Neural progenitor cell (in vitro differentiated cells): ENCODE measurements around the gene ARHGAP30. TPM values are rescaled to one million over a fixed set of nuclear protein-coding genes. Genes with fewer than 3 reads are reported as not detected.

Experiments used
- DNase-seq: peaks from one replicate; pipeline ENCODE4 v3.0.0-alpha.2; 2016; ENCODE audit warnings: low spot score
- H2AFZ ChIP-seq: fragments of 200-600 bp; sonication (generic); replicated peaks from 2 replicates; pipeline ENCODE4 v1.6.1; 2016; ENCODE audit warnings: antibody characterized with exemption
- H3F3A ChIP-seq: fragments of 200-600 bp; sonication (generic); 2 replicates; pipeline ENCODE4 v1.6.1; 2016; ENCODE audit warnings: antibody characterized with exemption, low read depth
- H3K27ac ChIP-seq: fragments of 200-600 bp; sonication (generic); 2 replicates; pipeline ENCODE4 v1.5.1; 2016; ENCODE audit warnings: mild to moderate bottlenecking
- H3K27me3 ChIP-seq: fragments of 200-600 bp; sonication (generic); 2 replicates; pipeline ENCODE4 v1.6.1; 2016; ENCODE audit warnings: mild to moderate bottlenecking, moderate library complexity
- H3K36me3 ChIP-seq: fragments of 200-600 bp; sonication (generic); 2 replicates; pipeline ENCODE4 v1.5.1; 2016
- H3K4me1 ChIP-seq: fragments of 200-600 bp; sonication (generic); 2 replicates; pipeline ENCODE4 v1.6.1; 2016; ENCODE audit warnings: mixed run types
- H3K4me2 ChIP-seq: fragments of 200-600 bp; sonication (generic); 2 replicates; pipeline ENCODE4 v1.6.1; 2016
- H3K4me3 ChIP-seq: fragments of 200-600 bp; sonication (generic); 2 replicates; pipeline ENCODE4 v1.5.1; 2016
- H3K79me2 ChIP-seq: fragments of 200-600 bp; sonication (generic); 2 replicates; pipeline ENCODE4 v1.6.1; 2016; ENCODE audit warnings: low read depth
- H3K9ac ChIP-seq: fragments of 200-600 bp; sonication (generic); 2 replicates; pipeline ENCODE4 v1.6.1; 2016
- H3K9me3 ChIP-seq: fragments of 200-600 bp; sonication (generic); 2 replicates; pipeline ENCODE4 v1.5.1; 2016; ENCODE audit warnings: low read depth
- H4K20me1 ChIP-seq: fragments of 200-600 bp; sonication (generic); 2 replicates; pipeline ENCODE4 v1.6.1; 2016; ENCODE audit warnings: low read depth
- H3K27ac Mint-ChIP-seq: 3 replicates; pipeline ENCODE4 v1.8.0; 2021; ENCODE audit warnings: mixed read lengths
- H3K27me3 Mint-ChIP-seq: 2 replicates; pipeline ENCODE4 v1.8.0; 2022; ENCODE audit warnings: low read depth, mild to moderate bottlenecking, inconsistent platforms, moderate library complexity, mixed read lengths; ENCODE audit not compliant: insufficient read depth
- H3K36me3 Mint-ChIP-seq: 3 replicates; pipeline ENCODE4 v1.8.0; 2021; ENCODE audit warnings: mixed read lengths
- H3K4me1 Mint-ChIP-seq: 3 replicates; pipeline ENCODE4 v1.8.0; 2021; ENCODE audit warnings: mixed read lengths
- H3K4me3 Mint-ChIP-seq: 3 replicates; pipeline ENCODE4 v1.8.0; 2021; ENCODE audit warnings: mild to moderate bottlenecking, moderate library complexity, mixed read lengths
- H3K9me3 Mint-ChIP-seq: 3 replicates; pipeline ENCODE4 v1.8.0; 2020; ENCODE audit warnings: mixed read lengths
- EZH2 ChIP-seq: fragments of 200-600 bp; sonication (generic); IDR thresholded peaks from 2 replicates; pipeline ENCODE4 v1.6.1; 2017; ENCODE audit warnings: antibody characterized with exemption, mild to moderate bottlenecking, moderate library complexity
- EZH2phosphoT487 ChIP-seq: fragments of 200-600 bp; sonication (generic); IDR thresholded peaks from 2 replicates; pipeline ENCODE4 v1.6.1; 2017; ENCODE audit warnings: antibody characterized with exemption
- total RNA-seq: library from RNA; depleted of rRNA; stranded (reverse); fragments of >200 nt; gene quantifications from 2 replicates; pipeline ENCODE4 v1.2.3, GENCODE V29; 2015; ENCODE audit warnings: low replicate concordance
- TF ChIP-seq, protein P1 (sequence below): fragments of 200-600 bp; sonication (generic); IDR thresholded peaks from 2 replicates; pipeline ENCODE4 v1.5.1; 2017; ENCODE audit warnings: antibody characterized with exemption, mild to moderate bottlenecking

ARHGAP30 gene
- total RNA-seq, 1 donor from 2014 or later = not detected

DNA sequence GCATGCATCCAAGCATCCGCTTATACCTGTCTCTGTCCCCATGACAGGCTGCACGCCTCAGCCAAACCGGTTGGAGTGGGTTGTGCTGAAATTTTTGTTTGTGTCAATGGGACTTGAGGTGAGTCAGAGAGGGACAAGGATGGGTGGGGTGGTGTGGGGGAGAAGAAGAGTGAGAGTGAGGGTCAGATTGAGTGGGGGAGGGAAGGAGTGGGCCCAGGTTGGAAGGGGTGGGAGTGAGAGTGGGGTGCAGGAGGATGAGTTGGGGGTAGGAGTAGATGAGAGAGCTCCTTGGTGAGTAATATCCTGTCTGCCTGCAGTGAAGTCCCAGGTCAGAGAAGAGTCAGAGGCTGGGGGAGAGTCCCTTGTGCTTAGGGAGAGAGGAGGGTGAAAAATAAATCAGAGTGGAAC lies 22.9 kb upstream of the ARHGAP30 start:
- Histone ChIP-seq H3K27ac (no peak overlapping the region), H3K36me3 (no peaks in the 10 kb centered on the region), H3K9ac (no peak overlapping the region), H3K9me3 (no peaks in the 10 kb centered on the region), H3K4me2 (no peak overlapping the region), H3K4me3 (no peak overlapping the region), H3K79me2 (no peaks in the 10 kb centered on the region), H3K27me3 (no peaks in the 10 kb centered on the region), H3K4me1 (no peaks in the 10 kb centered on the region), H4K20me1 (no peaks in the 10 kb centered on the region), H3F3A (no peaks in the 10 kb centered on the region), H2AFZ (no peak overlapping the region)
- no peak overlapping the region for H3K4me3 Mint-ChIP-seq
- no peaks in the 10 kb centered on the region for H3K36me3 Mint-ChIP-seq
- no peak for TF ChIP-seq EZH2phosphoT487
- no peak for TF ChIP-seq EZH2
- TF ChIP-seq, protein P1, sequence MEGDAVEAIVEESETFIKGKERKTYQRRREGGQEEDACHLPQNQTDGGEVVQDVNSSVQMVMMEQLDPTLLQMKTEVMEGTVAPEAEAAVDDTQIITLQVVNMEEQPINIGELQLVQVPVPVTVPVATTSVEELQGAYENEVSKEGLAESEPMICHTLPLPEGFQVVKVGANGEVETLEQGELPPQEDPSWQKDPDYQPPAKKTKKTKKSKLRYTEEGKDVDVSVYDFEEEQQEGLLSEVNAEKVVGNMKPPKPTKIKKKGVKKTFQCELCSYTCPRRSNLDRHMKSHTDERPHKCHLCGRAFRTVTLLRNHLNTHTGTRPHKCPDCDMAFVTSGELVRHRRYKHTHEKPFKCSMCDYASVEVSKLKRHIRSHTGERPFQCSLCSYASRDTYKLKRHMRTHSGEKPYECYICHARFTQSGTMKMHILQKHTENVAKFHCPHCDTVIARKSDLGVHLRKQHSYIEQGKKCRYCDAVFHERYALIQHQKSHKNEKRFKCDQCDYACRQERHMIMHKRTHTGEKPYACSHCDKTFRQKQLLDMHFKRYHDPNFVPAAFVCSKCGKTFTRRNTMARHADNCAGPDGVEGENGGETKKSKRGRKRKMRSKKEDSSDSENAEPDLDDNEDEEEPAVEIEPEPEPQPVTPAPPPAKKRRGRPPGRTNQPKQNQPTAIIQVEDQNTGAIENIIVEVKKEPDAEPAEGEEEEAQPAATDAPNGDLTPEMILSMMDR = no peak
- DNase-seq = no peak
- H3K4me1 Mint-ChIP-seq = peaks cover 6% of the 10 kb centered on the region
- H3K27me3 Mint-ChIP-seq = peaks cover 9% of the 10 kb centered on the region
- no peak overlapping the region for H3K27ac Mint-ChIP-seq
- H3K9me3 Mint-ChIP-seq = no peaks in the 10 kb centered on the region

DNA sequence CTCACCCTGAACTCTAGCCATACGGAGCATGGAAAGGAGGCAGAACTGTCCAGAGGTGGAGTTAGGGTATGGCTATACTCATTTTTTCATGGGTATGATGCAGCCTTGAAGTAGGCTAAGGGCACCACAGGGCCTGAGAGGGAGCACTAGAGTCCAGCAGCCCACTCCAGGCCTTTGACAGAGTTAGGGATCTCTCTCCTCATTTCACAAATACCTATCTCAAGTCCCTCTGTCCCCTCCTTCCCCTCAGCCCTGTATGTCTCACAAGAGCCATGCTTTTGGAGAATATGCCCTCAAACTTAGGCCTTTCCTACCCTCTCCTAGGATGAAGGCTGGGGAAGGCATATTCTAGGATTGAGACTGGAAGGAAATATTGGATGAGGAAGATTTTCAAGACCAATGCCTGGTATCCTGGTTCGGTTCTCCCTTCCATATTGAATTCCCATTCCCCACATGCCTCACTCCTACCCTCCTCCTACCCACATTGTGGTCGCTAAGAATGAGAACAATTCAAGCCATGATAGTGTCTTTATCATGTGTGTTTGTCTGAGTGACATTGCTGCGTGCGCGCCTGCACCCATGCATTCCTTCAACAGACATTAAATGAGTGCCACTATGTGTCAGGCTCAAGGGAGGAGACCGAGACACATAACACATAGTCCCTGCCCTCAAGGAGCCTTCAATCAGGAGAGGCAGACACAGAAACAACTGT lies 22.3 kb upstream of the ARHGAP30 start:
- Histone ChIP-seq H3K27me3 (no peaks in the 10 kb centered on the region), H4K20me1 (no peaks in the 10 kb centered on the region), H3F3A (no peaks in the 10 kb centered on the region), H3K9me3 (no peaks in the 10 kb centered on the region), H2AFZ (no peak overlapping the region), H3K4me3 (no peak overlapping the region), H3K79me2 (no peaks in the 10 kb centered on the region), H3K9ac (no peak overlapping the region), H3K36me3 (no peaks in the 10 kb centered on the region), H3K27ac (no peak overlapping the region), H3K4me1 (no peaks in the 10 kb centered on the region), H3K4me2 (no peak overlapping the region)
- Mint-ChIP-seq H3K4me1 (no peaks in the 10 kb centered on the region), H3K27me3 (peaks cover 5% of the 10 kb centered on the region), H3K27ac (peak overlapping the region; percentile 23), H3K9me3 (no peaks in the 10 kb centered on the region), H3K36me3 (no peaks in the 10 kb centered on the region), H3K4me3 (no peak overlapping the region)
- TF ChIP-seq, protein P1 = no peak
- TF ChIP-seq EZH2 = no peak
- no peak for DNase-seq

GRCh38 chr1:161091093-161091492 lies 21.4 kb upstream of the ARHGAP30 start:
- no peak overlapping the region for H3K4me3 ChIP-seq
- H3K9me3 Mint-ChIP-seq = no peaks in the 10 kb centered on the region
- no peak overlapping the region for H3K4me2 ChIP-seq
- H3K27me3 ChIP-seq = no peaks in the 10 kb centered on the region
- H3K4me1 ChIP-seq = peaks cover 5% of the 10 kb centered on the region
- no peak overlapping the region for H3K27ac Mint-ChIP-seq
- H3K79me2 ChIP-seq = no peaks in the 10 kb centered on the region
- no peaks in the 10 kb centered on the region for H3K36me3 Mint-ChIP-seq
- TF ChIP-seq EZH2 = no peak
- no peak for TF ChIP-seq EZH2phosphoT487
- TF ChIP-seq, protein P1 = no peak
- H3K27me3 Mint-ChIP-seq = peaks cover 5% of the 10 kb centered on the region
- no peaks in the 10 kb centered on the region for H3K36me3 ChIP-seq
- H2AFZ ChIP-seq = no peak overlapping the region
- H3K9me3 ChIP-seq = no peaks in the 10 kb centered on the region
- no peaks in the 10 kb centered on the region for H3F3A ChIP-seq
- no peak overlapping the region for H3K4me3 Mint-ChIP-seq
- no peak overlapping the region for H3K9ac ChIP-seq
- H3K27ac ChIP-seq = no peak overlapping the region
- H3K4me1 Mint-ChIP-seq = peaks cover 1% of the 10 kb centered on the region
- no peak for DNase-seq
- H4K20me1 ChIP-seq = no peaks in the 10 kb centered on the region
